ENCODE data around the gene ZNF33B.
A peak's percentile ranks its signal among the peaks of the same experiment; 100 is the strongest.

The ZNF33B gene

DNA sequence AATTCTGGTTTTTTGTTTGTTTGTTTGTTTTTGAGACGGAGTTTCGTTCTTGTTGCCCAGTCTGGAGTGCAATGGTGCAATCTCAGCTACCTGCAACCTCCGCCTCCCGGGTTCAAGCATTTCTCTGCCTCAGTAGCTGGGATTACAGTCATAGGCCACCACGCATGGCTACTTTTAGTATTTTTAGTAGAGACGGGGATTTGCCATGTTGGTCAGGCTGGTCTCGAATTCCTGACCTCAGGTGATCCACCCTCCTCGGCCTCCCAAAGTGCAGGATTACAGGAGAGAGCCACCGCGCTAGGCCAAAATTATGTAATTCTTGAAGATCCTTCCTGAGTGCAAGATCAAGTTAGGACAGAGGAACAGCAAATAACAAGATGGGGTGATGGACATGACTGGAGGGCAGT lies 719 bp downstream of the ZNF33B start:
- TF ChIP-seq, protein P1, sequence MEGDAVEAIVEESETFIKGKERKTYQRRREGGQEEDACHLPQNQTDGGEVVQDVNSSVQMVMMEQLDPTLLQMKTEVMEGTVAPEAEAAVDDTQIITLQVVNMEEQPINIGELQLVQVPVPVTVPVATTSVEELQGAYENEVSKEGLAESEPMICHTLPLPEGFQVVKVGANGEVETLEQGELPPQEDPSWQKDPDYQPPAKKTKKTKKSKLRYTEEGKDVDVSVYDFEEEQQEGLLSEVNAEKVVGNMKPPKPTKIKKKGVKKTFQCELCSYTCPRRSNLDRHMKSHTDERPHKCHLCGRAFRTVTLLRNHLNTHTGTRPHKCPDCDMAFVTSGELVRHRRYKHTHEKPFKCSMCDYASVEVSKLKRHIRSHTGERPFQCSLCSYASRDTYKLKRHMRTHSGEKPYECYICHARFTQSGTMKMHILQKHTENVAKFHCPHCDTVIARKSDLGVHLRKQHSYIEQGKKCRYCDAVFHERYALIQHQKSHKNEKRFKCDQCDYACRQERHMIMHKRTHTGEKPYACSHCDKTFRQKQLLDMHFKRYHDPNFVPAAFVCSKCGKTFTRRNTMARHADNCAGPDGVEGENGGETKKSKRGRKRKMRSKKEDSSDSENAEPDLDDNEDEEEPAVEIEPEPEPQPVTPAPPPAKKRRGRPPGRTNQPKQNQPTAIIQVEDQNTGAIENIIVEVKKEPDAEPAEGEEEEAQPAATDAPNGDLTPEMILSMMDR (conservative IDR thresholded peaks at IDR 0.05), result no peak
- H3K27ac ChIP-seq, result peak overlapping the region; percentile 93

DNA sequence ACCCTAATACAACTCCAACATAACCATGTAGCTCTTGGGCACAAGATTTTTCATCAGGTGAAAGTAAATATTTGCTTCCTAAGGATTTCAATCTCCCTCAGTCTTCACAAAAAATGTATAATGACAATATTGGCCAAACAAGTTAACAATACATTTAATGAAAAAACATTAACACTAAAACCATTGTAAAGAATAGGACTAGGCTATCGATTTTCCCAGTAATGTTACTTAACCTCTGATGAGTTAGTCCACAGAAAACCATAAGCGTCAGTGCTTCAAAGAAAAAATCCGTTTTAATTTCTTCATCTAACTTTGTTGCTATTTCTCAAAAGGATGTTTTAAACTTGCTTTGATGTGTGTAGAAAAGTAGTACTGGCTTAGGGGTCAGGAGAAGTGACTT lies 1.2 kb downstream of the ZNF33B start:
- TF ChIP-seq, protein P1 (conservative IDR thresholded peaks at IDR 0.05), result no peak
- H3K27ac ChIP-seq, result peak overlapping the region; percentile 93

DNA sequence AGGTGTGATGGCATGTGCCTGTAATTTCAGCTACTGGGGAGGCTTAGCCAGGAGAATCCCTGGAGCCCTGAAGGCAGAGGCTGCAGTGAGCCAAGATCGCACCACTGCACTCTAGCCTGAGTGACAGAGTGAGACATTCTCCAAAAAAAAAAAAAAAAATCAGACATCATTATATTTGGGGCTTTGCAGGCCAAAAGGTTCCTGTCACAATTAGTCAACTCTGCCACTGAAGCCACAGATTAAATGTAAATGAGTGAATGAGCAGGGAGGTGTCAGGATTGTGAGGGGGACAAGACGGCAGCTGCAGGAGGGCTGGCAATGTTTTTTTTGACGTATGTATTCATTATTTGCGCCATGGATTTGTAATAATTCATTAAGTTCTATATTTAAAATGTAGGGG lies 3.3 kb downstream of the ZNF33B start:
- TF ChIP-seq, protein P1 (conservative IDR thresholded peaks at IDR 0.05), result no peak
- no peak overlapping the region for H3K27ac ChIP-seq

DNA sequence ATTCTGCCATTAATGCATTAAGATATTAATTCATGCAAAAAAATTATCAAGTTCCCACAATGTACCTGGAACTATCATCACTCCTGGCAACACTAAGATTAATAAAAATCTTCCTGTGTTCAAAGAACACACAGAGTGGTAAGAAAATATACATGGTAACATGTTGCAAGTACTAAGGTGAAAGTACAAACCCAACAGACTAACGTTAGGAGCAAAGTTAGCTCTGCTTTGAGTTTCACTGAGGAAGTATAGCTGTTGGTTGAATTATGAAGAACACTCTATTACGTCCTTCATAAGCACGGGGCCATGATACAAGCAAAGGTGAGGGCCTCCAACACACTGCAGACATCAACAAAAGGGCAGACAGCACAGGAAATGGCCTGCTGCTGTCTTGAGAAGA lies 5.8 kb downstream of the ZNF33B start:
- TF ChIP-seq, protein P1 (conservative IDR thresholded peaks at IDR 0.05), result no peak
- no peak overlapping the region for H3K27ac ChIP-seq

DNA sequence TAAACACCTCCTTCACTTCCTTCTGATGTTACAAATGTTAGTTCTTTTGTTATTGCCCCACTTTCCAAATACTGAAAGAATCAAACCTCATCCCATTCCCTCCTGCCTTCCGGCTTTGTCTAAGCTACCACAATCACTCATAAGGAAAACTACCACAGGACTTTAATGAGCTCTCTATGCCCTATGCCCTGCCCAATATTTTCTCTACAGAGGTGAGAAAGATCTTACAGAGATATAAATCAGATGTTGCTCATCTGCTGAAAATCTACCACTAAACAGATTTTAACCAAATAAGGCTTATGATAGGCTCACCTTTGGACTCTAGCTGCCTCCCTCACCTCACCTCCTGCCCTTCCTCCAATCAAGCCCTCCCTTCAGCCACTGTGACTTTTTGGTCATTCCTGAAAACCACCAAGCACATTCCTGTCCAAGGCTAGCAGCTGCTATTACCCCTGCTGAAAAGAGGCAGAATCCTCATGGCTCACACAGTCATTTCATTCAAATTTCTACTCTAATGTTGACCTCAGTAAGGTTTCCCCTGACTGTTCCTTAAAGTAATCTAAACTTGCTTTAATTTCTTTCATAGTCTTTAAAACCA lies 7.7 kb downstream of the ZNF33B start:
- no peak overlapping the region for H3K27ac ChIP-seq
- TF ChIP-seq, protein P1 (conservative IDR thresholded peaks at IDR 0.05), result no peak

DNA sequence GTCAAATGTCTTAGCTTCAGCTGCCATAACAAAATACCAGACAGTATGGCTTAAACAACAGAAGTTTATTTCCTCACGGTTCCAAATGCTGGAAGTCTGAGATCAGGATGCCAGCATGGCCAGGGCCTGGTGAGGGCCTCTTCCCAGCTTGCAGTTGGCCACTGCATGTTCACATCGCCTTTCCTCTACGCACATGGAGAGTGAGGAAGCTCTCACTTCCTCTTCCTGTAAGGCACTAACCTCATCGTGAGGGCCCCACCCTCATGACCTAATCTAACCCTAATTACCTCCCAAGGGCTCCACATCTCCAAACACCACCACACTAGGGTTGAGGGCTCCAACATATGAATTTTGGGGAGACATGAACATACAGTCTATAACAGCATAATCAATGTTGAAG lies 14.4 kb downstream of the ZNF33B start:
- TF ChIP-seq, protein P1 (conservative IDR thresholded peaks at IDR 0.05), result no peak
- no peak overlapping the region for H3K27ac ChIP-seq

DNA sequence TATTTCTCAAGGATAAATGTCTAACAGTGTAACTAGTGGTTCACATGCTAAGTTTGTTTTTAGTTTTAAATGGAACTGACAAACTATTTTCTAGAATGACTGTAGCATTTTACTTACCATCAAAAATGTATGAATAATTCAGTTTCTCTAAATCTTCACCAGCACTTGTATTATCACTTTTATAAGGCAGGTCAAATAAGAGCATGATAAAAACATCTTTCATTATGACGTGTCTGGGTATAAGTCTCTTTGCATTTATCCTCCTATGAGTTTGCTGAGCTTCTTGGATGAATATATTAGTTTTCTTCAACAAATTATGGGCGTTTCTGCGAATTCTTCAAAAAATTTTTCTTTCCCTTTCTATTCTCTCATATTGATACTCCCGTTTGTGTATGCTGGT lies 19.9 kb downstream of the ZNF33B start:
- TF ChIP-seq, protein P1 (conservative IDR thresholded peaks at IDR 0.05), result no peak
- H3K27ac ChIP-seq, result no peak overlapping the region

All from VCaP (cell line).